Suppressor macrophage treated with lipopolysaccharide for 1 hour (primary cell): Measurements from ENCODE around the gene STRIP2.
"Not testable (repeated sequence)": the region's sequence is repeated elsewhere in the genome, so short reads cannot be mapped to it uniquely, and the experiment has no call there.

Experiments used
- DNase-seq, 3 donors: peaks; one replicate each; pipeline ENCODE4 v3.0.0-alpha.2; 2020 to 2022

The STRIP2 gene

GRCh38 chr7:129457101-129457500 lies 22.9 kb downstream of the STRIP2 start:
- DNase-seq, result no peak

GRCh38 chr7:129458171-129458570 lies 23.9 kb downstream of the STRIP2 start:
- no peak for DNase-seq

GRCh38 chr7:129461809-129462208 lies 27.6 kb downstream of the STRIP2 start:
- DNase-seq, result no peak

GRCh38 chr7:129462420-129462819 lies 28.2 kb downstream of the STRIP2 start:
- DNase-seq, result peak; percentile 43 to 62 (median 53)

- DNase-seq, result no peak
Measured at GRCh38 chr7:129464194-129464593, 30.0 kb downstream of the STRIP2 start.

- DNase-seq, result no peak
Measured at GRCh38 chr7:129465080-129465479, 30.8 kb downstream of the STRIP2 start.

- no peak for DNase-seq
Measured at GRCh38 chr7:129466796-129467195, 32.6 kb downstream of the STRIP2 start.

- no peak for DNase-seq
Measured at GRCh38 chr7:129468087-129468486, 33.9 kb downstream of the STRIP2 start.

- no peak for DNase-seq
Measured at GRCh38 chr7:129468547-129468946, 34.3 kb downstream of the STRIP2 start.

GRCh38 chr7:129469930-129470329 lies 35.7 kb downstream of the STRIP2 start:
- DNase-seq, result no peak

GRCh38 chr7:129470411-129470810 lies 36.2 kb downstream of the STRIP2 start:
- no peak for DNase-seq

- DNase-seq, result no peak
Measured at GRCh38 chr7:129471402-129471827, 37.2 kb downstream of the STRIP2 start.

GRCh38 chr7:129475931-129476330 lies 41.7 kb downstream of the STRIP2 start:
- DNase-seq, result not testable (repeated sequence)

- DNase-seq, result not testable (repeated sequence)
Measured at GRCh38 chr7:129476398-129476797, 42.2 kb downstream of the STRIP2 start.

GRCh38 chr7:129479831-129480230 lies 45.6 kb downstream of the STRIP2 start:
- no peak for DNase-seq

- no peak for DNase-seq
Measured at GRCh38 chr7:129480674-129481363, 46.6 kb downstream of the STRIP2 start.

GRCh38 chr7:129481376-129481775 lies 47.1 kb downstream of the STRIP2 start:
- DNase-seq, result not testable (repeated sequence)

- DNase-seq, result no peak
Measured at GRCh38 chr7:129482781-129483180, 48.5 kb downstream of the STRIP2 start.

- no peak for DNase-seq
Measured at GRCh38 chr7:129489491-129489890, 55.3 kb downstream of the STRIP2 start.

GRCh38 chr7:129492391-129492790 lies 58.2 kb downstream of the STRIP2 start:
- no peak for DNase-seq

GRCh38 chr7:129493555-129493954 lies 59.3 kb downstream of the STRIP2 start:
- no peak for DNase-seq

- DNase-seq, result peak; percentile 9 to 58 (median 21)
Measured at GRCh38 chr7:129494041-129494440, 59.8 kb downstream of the STRIP2 start.

- no peak for DNase-seq
Measured at GRCh38 chr7:129495987-129496386, 61.8 kb downstream of the STRIP2 start.

- DNase-seq, result peak in 1 of 3 donors; percentile 1
Measured at GRCh38 chr7:129496653-129497052, 62.4 kb downstream of the STRIP2 start.

- DNase-seq, result peak in 1 of 3 donors; percentile 12
Measured at GRCh38 chr7:129497156-129497555, 62.9 kb downstream of the STRIP2 start.
